HepG2 (cell line): ENCODE data around the gene RMDN2. TPM values are rescaled to one million over a fixed set of nuclear protein-coding genes. Genes with fewer than 3 reads are reported as not detected.

Source experiments
- FIP1L1 ChIP-seq: fragments of 200-400 bp; formaldehyde crosslinking; IDR thresholded peaks from 2 replicates; pipeline ENCODE4 v1.6.1; 2018; ENCODE audit warnings: low read depth, mild to moderate bottlenecking, low read length, moderate library complexity, borderline replicate concordance; ENCODE audit not compliant: insufficient read depth
- FLYWCH1 ChIP-seq: sonication (generic); formaldehyde crosslinking; IDR thresholded peaks from 2 replicates; pipeline ENCODE4 v1.8.1; 2023; ENCODE audit warnings: mild to moderate bottlenecking, missing genetic modification reagents
- GABPA ChIP-seq, 2 experiments: IDR thresholded peaks; 2 replicates each; pipeline ENCODE4 v1.6.1; 2011 to 2016; ENCODE audit warnings: low read depth in 2 of 2, low read length in 1 of 2, missing biosample characterization in 1 of 2, missing genetic modification characterization in 1 of 2
- IKZF1 ChIP-seq: fragments of 450-650 bp; IDR thresholded peaks from 2 replicates; pipeline ENCODE4 v1.7.1; 2016
- KMT2A ChIP-seq: sonication (generic); formaldehyde crosslinking; IDR thresholded peaks from 2 replicates; pipeline ENCODE4 v1.4.0; 2020; ENCODE audit warnings: missing genetic modification reagents
- MAFK ChIP-seq, 2 experiments: IDR thresholded peaks in 1 of 2; conservative IDR thresholded peaks in 1 of 2; 2 replicates each; pipeline ENCODE4 v1.6.1; 2011; ENCODE audit warnings: improper control_type of control experiment in 2 of 2, low read length in 2 of 2
- SNRNP70 ChIP-seq: fragments of 200-400 bp; formaldehyde crosslinking; IDR thresholded peaks from 2 replicates; pipeline ENCODE4 v1.6.1; 2017; ENCODE audit warnings: mild to moderate bottlenecking, low read depth, low read length, moderate library complexity
- TGIF2 ChIP-seq: IDR thresholded peaks from 2 replicates; pipeline ENCODE4 v1.6.1; 2016; ENCODE audit warnings: control low read depth, missing compliant biosample characterization
- ZBTB21 ChIP-seq: sonication (generic); formaldehyde crosslinking; IDR thresholded peaks from 2 replicates; pipeline ENCODE4 v1.4.0; 2020; ENCODE audit warnings: missing genetic modification reagents
- ZNF235 ChIP-seq: sonication (generic); formaldehyde crosslinking; IDR thresholded peaks from 2 replicates; pipeline ENCODE4 v1.8.1; 2023; ENCODE audit warnings: mild to moderate bottlenecking, missing genetic modification reagents, borderline replicate concordance
- ZNF746 ChIP-seq: sonication (generic); formaldehyde crosslinking; IDR thresholded peaks from 2 replicates; pipeline ENCODE4 v1.8.0; 2022; ENCODE audit warnings: mild to moderate bottlenecking, missing genetic modification reagents
- ZSCAN25 ChIP-seq: sonication (generic); formaldehyde crosslinking; IDR thresholded peaks from 2 replicates; pipeline ENCODE4 v1.8.0; 2022; ENCODE audit warnings: mild to moderate bottlenecking, missing genetic modification reagents
- polyA plus RNA-seq, 8 experiments: library from polyadenylated mRNA; depleted of rRNA in 3 of 8; stranded (reverse) in 7 of 8; unstranded in 1 of 8; fragments of >200 nt; fragmentation: Illumina TruSeq in 4 of 8; extraction: Trizol in 4 of 8; gene quantifications; 2 replicates each; pipeline versions ENCODE4 v1.2.1 to v1.2.3, GENCODE V29; 2011 to 2016; ENCODE audit warnings: low read depth in 4 of 8, missing spikeins in 1 of 8, mixed read lengths in 1 of 8; ENCODE audit not compliant: insufficient read depth in 1 of 8
- total RNA-seq, 5 experiments: library from RNA; depleted of rRNA; stranded (reverse); fragments of >200 nt; fragmentation: Illumina TruSeq; extraction: Trizol; gene quantifications; 2 replicates each; pipeline ENCODE4 v1.2.3, GENCODE V29; 2016; ENCODE audit warnings: low read depth in 1 of 5
- TF ChIP-seq, protein P1 (sequence below): sonication (generic); formaldehyde crosslinking; IDR thresholded peaks from 2 replicates; pipeline ENCODE4 v1.5.0; 2020; ENCODE audit warnings: missing genetic modification reagents
- TF ChIP-seq, protein P2 (sequence below): IDR thresholded peaks from 2 replicates; pipeline ENCODE4 v1.6.1; 2016; ENCODE audit warnings: control low read depth
- TF ChIP-seq, protein P3 (sequence below): sonication (generic); formaldehyde crosslinking; IDR thresholded peaks from 2 replicates; pipeline ENCODE4 v1.4.0; 2020; ENCODE audit warnings: missing genetic modification reagents
- TF ChIP-seq, protein P4 (sequence below): sonication (generic); formaldehyde crosslinking; IDR thresholded peaks from 2 replicates; pipeline ENCODE4 v1.4.0; 2020; ENCODE audit warnings: mild to moderate bottlenecking, missing genetic modification reagents
- TF ChIP-seq, protein P5 (sequence below): sonication (generic); formaldehyde crosslinking; IDR thresholded peaks from 2 replicates; pipeline ENCODE4 v1.4.0; 2020; ENCODE audit warnings: mild to moderate bottlenecking, missing genetic modification reagents
- TF ChIP-seq, protein P6 (sequence below): sonication (generic); IDR thresholded peaks from 2 replicates; pipeline ENCODE4 v1.6.1; 2016; ENCODE audit warnings: low read depth, borderline replicate concordance

RMDN2 gene
- total and polyA plus RNA-seq, 2 of the 13 experiments (the other 11 are each of a cell fraction or from before 2014, with no cell fraction given) = 2.3 to 8.9 TPM

DNA sequence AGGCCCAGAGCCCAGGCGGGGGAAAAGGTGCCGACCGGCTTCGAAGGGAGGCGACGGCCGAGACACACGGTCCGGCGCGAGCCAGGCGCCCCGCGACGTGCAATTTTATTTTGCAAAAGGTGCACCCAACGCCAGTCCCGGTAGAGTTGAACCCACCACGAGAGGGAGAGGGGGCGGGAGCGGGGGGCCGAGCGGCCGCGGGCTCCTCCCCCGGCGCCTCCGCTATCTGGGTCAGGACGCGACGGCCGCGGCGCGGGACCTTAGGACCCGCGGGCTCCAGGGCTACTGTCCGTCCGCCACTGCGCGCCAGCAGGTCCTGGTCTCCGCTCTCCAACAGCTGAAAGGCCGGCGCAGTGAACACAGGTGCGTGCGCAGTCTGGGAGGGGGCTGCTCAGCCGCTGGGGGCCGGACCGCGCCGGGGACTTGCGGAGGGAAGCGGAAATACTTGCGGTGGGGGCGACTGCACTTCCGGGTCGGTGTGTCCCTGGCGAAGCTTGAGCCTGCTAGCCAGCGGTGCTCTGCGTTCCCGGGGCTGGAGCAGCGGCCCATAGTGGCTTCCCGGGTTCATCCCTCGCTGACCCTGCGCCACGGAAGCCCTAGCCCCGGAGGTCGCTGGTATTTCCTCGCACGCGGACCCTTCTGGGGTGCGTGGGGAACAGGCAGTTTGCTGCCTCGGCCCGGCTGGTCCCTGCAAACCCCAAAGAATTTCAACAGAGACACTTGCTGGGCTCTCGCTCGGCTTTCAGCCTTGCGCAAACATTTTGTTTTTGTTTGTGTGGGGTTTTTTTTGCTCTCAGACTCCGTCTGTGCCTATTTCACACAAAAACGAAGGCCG is at the start of gene RMDN2 (continued):
- TF ChIP-seq, protein P1, sequence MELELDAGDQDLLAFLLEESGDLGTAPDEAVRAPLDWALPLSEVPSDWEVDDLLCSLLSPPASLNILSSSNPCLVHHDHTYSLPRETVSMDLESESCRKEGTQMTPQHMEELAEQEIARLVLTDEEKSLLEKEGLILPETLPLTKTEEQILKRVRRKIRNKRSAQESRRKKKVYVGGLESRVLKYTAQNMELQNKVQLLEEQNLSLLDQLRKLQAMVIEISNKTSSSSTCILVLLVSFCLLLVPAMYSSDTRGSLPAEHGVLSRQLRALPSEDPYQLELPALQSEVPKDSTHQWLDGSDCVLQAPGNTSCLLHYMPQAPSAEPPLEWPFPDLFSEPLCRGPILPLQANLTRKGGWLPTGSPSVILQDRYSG = peak; percentile 91; the same call in 1 of the 2 replicates
- TF ChIP-seq GABPA (IDR thresholded peaks at IDR 0.05; ENCODE audit: low read depth, low read length) (peak; percentile 99), GABPA (CRISPR knock-in tag; IDR thresholded peaks at IDR 0.05; ENCODE audit: low read depth) (peak; percentile 98), ZSCAN25 (CRISPR knock-in tag) (peak; percentile 84), ZNF235 (CRISPR knock-in tag) (no peak), SNRNP70 (no peak), ZBTB21 (CRISPR knock-in tag) (no peak), ZNF746 (peak; percentile 87; the same call in 1 of the 2 replicates), MAFK (conservative IDR thresholded peaks at IDR 0.05 in 1 of 2, IDR thresholded peaks at IDR 0.05 in 1 of 2; ENCODE audit: low read length in 2 of 2) (no peak), FLYWCH1 (CRISPR knock-in tag) (no peak), IKZF1 (no peak), FIP1L1 (no peak), TGIF2 (CRISPR knock-in tag) (peak; percentile 60), KMT2A (CRISPR knock-in tag) (peak; percentile 94)
- TF ChIP-seq, protein P2, sequence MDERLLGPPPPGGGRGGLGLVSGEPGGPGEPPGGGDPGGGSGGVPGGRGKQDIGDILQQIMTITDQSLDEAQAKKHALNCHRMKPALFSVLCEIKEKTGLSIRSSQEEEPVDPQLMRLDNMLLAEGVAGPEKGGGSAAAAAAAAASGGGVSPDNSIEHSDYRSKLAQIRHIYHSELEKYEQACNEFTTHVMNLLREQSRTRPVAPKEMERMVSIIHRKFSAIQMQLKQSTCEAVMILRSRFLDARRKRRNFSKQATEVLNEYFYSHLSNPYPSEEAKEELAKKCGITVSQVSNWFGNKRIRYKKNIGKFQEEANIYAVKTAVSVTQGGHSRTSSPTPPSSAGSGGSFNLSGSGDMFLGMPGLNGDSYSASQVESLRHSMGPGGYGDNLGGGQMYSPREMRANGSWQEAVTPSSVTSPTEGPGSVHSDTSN (CRISPR knock-in tag) = no peak
- TF ChIP-seq, protein P3, sequence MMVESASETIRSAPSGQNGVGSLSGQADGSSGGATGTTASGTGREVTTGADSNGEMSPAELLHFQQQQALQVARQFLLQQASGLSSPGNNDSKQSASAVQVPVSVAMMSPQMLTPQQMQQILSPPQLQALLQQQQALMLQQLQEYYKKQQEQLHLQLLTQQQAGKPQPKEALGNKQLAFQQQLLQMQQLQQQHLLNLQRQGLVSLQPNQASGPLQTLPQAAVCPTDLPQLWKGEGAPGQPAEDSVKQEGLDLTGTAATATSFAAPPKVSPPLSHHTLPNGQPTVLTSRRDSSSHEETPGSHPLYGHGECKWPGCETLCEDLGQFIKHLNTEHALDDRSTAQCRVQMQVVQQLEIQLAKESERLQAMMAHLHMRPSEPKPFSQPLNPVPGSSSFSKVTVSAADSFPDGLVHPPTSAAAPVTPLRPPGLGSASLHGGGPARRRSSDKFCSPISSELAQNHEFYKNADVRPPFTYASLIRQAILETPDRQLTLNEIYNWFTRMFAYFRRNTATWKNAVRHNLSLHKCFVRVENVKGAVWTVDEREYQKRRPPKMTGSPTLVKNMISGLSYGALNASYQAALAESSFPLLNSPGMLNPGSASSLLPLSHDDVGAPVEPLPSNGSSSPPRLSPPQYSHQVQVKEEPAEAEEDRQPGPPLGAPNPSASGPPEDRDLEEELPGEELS = peak; percentile 87
- TF ChIP-seq, protein P4, sequence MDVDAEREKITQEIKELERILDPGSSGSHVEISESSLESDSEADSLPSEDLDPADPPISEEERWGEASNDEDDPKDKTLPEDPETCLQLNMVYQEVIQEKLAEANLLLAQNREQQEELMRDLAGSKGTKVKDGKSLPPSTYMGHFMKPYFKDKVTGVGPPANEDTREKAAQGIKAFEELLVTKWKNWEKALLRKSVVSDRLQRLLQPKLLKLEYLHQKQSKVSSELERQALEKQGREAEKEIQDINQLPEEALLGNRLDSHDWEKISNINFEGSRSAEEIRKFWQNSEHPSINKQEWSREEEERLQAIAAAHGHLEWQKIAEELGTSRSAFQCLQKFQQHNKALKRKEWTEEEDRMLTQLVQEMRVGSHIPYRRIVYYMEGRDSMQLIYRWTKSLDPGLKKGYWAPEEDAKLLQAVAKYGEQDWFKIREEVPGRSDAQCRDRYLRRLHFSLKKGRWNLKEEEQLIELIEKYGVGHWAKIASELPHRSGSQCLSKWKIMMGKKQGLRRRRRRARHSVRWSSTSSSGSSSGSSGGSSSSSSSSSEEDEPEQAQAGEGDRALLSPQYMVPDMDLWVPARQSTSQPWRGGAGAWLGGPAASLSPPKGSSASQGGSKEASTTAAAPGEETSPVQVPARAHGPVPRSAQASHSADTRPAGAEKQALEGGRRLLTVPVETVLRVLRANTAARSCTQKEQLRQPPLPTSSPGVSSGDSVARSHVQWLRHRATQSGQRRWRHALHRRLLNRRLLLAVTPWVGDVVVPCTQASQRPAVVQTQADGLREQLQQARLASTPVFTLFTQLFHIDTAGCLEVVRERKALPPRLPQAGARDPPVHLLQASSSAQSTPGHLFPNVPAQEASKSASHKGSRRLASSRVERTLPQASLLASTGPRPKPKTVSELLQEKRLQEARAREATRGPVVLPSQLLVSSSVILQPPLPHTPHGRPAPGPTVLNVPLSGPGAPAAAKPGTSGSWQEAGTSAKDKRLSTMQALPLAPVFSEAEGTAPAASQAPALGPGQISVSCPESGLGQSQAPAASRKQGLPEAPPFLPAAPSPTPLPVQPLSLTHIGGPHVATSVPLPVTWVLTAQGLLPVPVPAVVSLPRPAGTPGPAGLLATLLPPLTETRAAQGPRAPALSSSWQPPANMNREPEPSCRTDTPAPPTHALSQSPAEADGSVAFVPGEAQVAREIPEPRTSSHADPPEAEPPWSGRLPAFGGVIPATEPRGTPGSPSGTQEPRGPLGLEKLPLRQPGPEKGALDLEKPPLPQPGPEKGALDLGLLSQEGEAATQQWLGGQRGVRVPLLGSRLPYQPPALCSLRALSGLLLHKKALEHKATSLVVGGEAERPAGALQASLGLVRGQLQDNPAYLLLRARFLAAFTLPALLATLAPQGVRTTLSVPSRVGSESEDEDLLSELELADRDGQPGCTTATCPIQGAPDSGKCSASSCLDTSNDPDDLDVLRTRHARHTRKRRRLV (CRISPR knock-in tag) = peak; percentile 76; the same call in 1 of the 2 replicates
- TF ChIP-seq, protein P5, sequence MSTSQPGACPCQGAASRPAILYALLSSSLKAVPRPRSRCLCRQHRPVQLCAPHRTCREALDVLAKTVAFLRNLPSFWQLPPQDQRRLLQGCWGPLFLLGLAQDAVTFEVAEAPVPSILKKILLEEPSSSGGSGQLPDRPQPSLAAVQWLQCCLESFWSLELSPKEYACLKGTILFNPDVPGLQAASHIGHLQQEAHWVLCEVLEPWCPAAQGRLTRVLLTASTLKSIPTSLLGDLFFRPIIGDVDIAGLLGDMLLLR (CRISPR knock-in tag) = peak; percentile 33; the same call in 1 of the 2 replicates
- TF ChIP-seq, protein P6, sequence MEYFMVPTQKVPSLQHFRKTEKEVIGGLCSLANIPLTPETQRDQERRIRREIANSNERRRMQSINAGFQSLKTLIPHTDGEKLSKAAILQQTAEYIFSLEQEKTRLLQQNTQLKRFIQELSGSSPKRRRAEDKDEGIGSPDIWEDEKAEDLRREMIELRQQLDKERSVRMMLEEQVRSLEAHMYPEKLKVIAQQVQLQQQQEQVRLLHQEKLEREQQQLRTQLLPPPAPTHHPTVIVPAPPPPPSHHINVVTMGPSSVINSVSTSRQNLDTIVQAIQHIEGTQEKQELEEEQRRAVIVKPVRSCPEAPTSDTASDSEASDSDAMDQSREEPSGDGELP = peak; percentile 97
